Activated naive CD4-positive, alpha-beta T cell treated with Interleukin-2 at 50 U/mL for 16 hours (primary cell): ENCODE data around the gene WWOX.
"Not testable (repeated sequence)": the region's sequence is repeated elsewhere in the genome, so short reads cannot be mapped to it uniquely, and the experiment has no call there.

Experiments used
- DNase-seq: peaks from one replicate; pipeline ENCODE4 v3.0.0-alpha.2; 2020

Gene WWOX

DNA sequence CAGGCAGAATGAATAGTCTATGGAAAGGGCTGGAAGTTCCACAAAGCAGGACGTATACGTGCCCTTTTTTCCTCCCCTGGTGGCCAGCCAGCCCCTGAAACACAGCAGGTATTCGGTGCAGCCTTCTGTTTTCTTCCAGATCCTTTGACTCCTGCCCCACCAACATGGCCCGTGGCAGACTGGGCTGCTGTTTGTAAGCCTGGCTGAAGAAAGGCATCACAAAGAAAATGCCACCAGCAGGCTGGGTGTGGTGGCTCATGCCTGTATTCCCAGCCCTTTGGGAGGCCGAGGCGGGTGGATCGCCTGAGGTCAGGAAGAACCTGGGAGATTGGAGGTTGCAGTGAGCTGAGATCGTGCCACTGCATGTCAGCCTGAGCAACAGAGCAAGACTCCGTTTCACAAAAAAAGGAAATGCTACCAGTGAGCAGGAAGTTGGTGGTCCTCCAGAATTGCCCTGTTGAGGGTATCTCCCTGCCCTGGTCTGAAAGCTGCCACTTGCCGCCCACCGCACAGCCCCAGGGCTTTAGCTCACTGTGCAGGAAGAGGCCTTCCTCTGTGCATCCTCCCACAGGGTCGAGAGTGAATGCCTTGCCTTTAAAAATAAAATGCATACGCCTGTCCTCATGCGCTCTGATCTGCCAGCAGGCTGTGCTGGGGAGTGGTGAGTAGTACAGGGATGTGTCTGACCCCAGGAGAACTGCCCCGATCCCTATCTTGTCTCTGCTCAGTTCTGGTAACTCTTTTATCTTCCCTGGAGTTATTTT, 913.4 kb downstream of the WWOX start:
- DNase-seq, result no peak

DNA sequence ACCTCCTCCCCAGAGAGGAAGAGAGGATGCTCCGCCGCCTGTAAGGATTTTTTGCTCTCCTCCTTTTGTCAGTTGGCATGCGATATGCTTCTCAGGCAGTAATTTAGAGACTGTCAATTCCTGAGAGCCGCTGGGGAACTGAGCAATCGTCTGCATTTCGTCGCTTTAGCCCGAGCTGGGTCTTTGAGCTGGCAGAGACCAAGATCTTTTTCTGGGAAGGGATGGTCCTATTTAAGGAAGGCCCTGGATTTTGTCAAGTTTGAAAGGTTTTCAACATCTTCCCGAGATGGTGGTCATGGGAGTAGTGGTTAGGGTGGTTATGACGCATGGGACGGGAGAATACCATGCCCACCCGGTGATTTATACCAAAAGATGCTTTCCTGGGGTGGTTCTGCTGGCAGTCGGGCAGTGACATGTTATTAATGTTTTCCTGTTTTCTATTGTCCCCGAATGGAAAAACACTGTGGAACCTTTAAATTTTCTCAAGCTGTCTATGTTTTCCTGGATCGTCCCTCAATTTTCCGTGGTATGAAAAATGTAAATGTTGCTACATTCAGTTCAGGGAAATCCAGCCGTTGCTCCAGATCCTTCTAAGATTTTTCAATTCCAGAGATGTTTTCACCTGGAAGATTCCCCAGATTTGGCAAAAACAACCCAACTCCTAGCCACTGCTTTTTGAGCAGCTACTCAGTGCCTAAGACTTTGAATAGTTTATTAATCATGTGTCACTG, 914.6 kb downstream of the WWOX start:
- no peak for DNase-seq

DNA sequence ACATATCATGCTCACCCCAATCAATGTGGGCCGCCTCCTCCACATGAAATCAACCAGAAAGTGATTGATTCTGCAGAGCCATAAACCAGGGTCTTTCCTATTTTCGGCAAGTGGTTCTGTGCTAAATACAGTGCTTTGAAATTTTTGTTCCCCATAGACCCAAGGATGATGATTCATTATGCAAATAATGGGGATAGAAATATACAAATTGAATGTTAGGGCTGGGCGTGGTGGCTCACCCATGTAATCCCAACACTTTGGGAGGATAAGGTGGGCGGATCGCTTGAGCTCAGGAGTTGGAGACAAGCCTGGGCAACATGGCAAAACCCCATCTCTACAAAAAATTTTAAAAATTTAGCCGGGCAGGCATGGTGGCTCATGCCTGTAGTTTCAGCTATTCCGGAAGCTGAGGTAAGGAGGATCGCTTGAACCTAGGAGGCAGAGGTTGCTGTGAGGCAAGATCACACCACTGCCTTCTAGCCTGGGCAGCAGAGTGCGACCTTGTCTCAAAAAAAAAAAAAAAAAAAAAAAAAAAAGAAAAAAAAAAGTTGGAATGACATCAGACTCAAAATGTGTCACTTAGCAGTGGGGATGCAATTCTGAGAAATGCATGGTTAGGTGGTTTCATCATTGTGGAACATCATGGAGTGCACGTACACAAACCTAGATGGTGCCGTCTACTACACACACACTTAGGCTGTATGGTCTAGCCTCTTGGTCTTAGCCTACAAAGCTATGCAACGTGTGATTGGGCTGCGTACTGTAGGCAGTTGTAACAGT, 919.4 kb downstream of the WWOX start:
- no peak for DNase-seq

DNA sequence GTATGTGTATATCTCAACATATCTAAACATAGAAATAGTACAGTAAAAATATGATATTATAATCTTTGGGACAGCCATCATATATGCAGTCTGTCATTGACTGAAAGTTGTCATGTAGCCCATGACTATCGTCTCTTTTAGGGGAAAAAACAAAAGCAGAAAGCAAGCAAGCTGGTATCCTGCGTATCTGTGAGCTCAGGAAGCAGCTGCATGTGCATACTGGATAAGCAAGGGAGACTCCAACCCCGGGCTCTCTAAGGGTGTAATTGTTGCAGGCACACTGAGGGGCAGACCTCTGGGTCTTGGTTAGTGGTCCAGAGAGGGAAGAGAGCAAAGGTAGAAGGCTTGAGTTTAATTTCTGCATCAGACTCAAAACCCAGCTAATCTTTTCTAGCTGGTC, 920.0 kb downstream of the WWOX start:
- no peak for DNase-seq

DNA sequence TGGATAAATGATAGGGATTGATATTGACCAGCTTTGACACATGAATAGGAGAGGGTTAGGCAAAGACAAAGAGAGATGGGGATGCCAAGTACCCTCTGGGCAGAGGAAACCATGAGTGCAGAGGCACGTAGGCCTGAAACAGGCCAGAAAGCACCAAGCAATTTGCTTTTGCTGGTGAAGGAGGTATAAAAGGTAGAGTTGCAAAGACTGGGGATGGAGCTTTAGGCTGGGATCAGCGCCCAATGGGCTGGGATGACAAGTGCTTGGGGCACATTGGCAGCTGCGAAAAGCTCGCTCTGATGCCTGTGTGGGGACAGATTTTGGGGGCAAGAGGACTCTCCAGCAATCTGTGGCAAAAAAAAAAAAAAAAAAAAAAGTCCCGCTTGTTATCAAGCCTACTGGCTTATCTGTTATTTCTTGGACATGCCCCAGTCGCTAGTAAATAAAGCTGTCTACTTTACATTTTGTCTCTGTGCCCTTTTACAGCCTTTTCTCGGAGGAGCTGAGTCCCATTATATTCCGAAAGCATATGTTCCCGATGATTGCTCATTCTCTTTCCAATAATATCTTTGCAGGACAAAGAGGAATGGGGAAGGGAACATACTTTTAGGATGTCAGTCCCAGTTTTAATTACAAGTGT, 922.7 kb downstream of the WWOX start:
- DNase-seq, result no peak

- DNase-seq, result no peak
Measured at GRCh38 chr16:79026117-79026516, 926.7 kb downstream of the WWOX start.

DNA sequence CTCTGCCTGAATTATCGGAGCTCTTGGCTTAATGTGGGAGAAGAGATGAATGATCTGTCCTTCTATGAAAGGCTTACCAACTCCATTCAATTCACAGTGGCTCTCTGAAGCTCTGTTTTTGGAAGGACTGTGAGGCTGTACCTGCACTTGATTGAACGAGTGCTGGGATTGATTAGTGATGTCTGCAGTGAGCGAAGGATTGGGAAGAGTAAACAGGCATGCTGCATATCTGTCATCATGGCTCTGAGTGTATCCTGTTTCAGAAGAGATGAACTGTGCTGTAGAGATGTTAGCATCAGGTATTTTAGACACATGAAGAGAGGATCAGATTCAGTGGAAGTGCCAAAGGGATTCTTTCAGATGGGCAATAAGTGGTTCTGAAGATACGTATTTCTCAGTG, 937.1 kb downstream of the WWOX start:
- no peak for DNase-seq

DNA sequence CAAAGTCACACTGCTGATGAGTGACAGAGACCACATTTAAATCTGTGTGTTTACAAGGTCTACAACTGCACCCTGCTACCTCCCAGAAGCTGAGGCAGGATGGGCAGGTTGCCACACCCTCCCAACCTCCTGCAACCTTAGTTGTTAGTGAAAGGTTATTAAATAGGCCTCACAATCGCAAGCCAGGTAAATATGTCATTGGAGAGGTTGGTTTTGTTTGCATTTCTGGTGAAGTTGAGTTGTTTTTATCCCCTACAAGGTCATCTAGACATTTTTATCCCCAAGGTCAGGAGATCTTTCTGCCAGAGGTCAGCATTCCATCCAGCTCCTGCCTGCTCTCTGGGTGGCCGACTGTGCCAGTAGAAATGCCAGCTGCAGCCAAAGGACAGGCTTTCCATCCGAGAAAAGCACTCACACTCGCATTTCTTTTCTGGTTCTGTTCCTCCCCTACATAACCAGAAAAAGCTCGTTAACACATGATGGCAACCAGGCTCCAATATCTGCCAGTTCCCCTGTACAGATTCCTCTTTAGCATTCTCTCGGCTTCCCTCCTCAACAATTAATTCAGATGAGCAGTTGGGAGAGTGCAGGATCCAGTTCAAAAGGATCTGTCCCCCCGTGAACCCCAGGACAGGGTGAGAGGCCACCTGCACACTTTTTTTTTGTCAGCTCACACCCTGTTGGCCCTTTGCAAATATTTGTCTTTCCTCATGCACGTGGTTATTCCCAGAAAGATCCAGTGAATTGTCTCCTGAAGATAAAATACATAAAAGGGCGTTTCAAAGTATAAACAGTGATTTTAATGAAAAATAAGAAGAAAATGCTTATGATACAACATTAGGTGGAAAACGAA, 938.3 kb downstream of the WWOX start:
- DNase-seq, result no peak

DNA sequence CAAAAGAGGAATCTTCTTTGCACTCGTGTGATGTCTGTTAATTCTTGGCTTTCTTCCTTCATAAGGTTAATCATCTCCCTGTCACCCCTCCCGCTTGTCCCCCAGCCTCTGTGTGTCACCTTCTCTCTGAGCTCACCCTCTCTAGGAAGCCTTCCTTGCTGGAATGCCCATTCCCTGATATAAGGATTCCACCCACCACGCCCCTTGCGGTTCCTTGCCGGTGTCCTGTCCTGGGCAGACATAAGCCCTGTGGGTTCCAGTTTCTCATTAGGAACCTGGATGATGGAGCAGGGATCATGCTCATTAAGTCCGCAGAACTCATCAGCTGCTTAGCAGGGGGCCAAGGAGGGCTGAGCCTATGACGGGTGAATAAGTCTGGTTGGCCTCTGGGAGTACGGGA, 941.8 kb downstream of the WWOX start:
- DNase-seq, result no peak

DNA sequence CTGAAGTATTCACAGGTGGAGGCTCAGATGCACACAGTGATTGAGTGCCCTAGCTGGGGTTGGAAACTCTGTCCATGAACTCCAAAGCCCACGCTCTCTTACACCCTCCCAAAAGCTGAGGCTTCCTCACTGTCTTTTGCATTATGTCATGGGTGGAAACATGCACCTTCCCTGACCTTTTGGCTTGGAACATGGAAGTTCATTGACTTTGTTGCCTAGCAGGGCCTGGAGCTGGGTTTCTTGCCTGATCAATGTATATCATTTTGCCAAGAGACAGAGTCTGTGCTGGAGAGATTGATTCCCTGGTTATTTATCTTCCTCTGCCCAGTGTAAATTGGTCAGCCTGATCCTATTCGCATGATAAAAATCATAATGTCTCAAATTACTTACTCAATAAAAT, 942.7 kb downstream of the WWOX start:
- no peak for DNase-seq

DNA sequence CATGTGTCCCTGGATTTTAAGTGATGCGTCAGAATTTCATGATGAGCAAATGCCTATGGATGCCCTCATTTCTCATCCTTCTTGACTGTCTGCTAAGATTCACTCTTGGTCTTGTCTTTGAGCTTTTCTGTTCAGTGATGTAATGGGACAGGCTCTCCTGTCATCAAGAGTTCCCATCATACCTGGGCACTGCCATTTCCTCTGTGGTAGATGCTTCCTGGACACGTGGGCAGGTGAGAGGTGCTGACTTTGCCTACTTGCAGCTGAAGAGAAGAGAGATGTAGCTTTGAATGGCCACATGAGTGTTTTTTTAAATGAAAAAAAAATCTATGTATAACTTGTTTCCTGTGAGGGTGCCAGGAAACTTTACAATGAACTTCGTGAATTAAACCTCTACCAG, 943.4 kb downstream of the WWOX start:
- DNase-seq, result peak; percentile 50

DNA sequence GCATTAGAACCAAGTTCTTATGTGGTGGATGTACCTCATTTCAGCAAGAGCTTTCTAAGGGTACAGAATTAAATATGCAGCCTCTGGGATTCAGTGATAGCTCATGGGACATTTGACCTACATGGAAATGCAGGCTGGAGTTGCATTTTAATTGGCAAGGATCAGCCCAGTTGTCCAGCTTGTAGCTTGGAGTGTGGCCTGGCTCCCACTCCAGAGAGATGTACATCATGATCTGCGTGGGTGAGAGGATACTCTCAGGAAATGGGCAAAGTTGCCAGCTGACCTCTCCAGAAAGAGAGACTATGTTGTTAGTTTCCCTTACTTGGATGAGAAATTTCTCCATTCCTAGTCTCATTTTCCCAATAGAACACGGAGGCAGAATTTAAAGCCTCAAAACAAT, 945.7 kb downstream of the WWOX start:
- DNase-seq, result no peak

DNA sequence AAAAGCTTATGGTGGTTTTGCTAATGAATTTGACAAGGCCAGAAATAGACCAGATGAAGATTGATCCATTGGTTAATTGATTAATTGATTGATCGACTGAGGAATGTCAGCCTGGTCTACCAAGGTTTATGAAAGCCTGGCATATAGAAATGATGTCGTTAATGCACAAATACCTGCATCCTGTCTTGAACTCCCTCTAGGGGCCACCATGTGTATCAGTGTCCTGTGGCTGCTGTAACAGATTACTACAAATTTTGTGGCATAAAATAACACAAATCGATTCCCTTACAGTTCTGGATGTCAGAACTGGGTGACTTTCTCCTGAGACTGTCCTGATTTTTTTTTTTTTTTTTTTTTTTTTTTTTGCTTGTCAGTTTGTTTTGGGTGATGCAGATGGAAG, 947.9 kb downstream of the WWOX start:
- peak; percentile 18 for DNase-seq

GRCh38 chr16:79049040-79049439, 949.6 kb downstream of the WWOX start:
- DNase-seq, result no peak

- DNase-seq, result no peak
Measured at GRCh38 chr16:79050063-79050462, 950.6 kb downstream of the WWOX start.

- no peak for DNase-seq
Measured at GRCh38 chr16:79051313-79051712, 951.9 kb downstream of the WWOX start.

DNA sequence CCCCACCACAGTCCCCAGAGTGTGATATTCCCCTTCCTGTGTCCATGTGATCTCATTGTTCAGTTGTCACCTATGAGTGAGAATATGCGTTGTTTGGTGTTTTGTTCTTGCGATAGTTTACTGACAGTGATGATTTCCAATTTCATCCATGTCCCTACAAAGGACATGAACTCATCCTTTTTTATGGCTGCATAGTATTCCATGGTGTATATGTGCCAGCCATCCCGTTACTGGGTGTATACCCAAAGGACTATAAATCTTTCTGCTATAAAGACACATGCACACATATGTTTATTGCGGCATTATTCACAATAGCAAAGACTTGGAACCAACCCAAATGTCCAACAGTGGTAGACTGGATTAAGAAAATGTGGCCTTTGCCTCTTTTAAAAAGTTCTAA, 952.7 kb downstream of the WWOX start:
- not testable (repeated sequence) for DNase-seq

- no peak for DNase-seq
Measured at GRCh38 chr16:79053577-79053976, 954.1 kb downstream of the WWOX start.

DNA sequence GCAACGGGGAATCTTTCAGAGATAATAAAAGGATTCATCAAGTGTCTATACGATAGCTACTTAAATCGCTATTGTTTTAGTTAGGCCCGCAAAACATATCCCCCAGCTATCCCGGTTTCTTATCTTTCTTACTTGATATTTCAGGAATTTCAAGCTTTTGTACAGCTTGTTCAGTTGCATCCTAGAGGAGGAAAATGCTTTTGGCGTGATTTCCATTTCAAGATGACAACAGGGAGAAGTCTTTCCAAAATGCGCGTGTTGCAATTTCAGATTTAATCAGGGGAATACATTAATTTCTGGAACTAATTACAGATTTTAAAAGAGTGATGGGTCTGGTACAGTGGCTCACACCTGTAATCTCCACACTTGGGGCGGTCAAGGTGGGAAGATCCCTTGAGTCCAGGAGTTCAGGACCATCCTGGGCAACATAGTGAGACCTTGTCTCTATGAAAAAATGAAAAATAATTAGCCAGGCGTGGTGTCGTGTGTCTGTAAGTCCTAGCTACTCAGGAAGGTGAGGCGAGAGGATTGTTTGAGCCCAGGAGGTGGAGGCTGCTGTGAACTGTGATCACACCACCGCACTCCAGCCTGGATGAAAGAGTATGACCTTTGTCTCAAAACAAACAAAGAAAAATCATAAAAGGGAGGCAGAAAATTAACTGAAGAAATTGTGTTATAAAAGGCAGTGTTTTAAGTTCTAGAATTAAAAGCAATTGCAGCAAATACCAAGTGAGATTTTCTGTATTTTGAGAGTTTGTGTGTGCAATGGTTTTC, 954.9 kb downstream of the WWOX start:
- DNase-seq, result no peak

- DNase-seq, result no peak
Measured at GRCh38 chr16:79055251-79055970, 956.0 kb downstream of the WWOX start.

DNA sequence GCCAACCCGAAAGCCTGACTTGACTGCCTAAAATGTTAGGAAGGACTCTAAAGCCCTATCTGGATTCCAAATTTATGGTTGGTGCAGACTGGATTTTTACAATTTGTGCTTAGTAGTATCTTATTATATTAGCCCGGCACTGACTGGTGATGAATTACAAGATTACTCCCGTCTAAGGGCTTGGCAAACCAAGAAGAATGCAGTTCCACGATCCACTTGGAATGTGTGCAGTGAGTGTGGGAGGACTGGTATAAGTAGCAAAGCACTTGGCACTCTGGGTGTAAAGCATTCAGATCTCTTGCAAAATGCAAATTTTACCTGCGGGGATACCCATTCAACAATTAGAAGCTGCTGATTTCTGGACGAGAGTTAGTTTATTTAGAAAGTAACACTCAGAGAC, 961.7 kb downstream of the WWOX start:
- no peak for DNase-seq
